Endothelial cell of umbilical vein (primary cell): Measurements from ENCODE around the gene DDIT3.

Experiments
- EZH2 ChIP-seq: IDR thresholded peaks from 2 replicates; pipeline ENCODE4 v1.6.1; 2012; ENCODE audit warnings: borderline replicate concordance, low read depth, mild to moderate bottlenecking, moderate library complexity, low read length, inconsistent platforms; ENCODE audit not compliant: severe bottlenecking
- JUN ChIP-seq: IDR thresholded peaks from 2 replicates; pipeline ENCODE4 v1.6.1; 2011; ENCODE audit warnings: borderline replicate concordance, low read depth; ENCODE audit not compliant: insufficient read length, insufficient read depth
- TF ChIP-seq, protein P1 (sequence below), 2 donors: IDR thresholded peaks; 1 replicate in 1 of 2; 2 replicates in 1 of 2; pipeline ENCODE4 v1.5.1; 2011; ENCODE audit warnings: low read length in 2 of 2, mild to moderate bottlenecking in 2 of 2, moderate library complexity in 2 of 2, control low read depth in 1 of 2, inconsistent platforms in 1 of 2, low read depth in 1 of 2; ENCODE audit not compliant: insufficient read depth in 1 of 2; ENCODE audit errors: extremely low read depth in 1 of 2
- TF ChIP-seq, protein P2 (sequence below): IDR thresholded peaks from 2 replicates; pipeline ENCODE4 v1.6.1; 2011; ENCODE audit not compliant: insufficient read depth, insufficient read length

DNA sequence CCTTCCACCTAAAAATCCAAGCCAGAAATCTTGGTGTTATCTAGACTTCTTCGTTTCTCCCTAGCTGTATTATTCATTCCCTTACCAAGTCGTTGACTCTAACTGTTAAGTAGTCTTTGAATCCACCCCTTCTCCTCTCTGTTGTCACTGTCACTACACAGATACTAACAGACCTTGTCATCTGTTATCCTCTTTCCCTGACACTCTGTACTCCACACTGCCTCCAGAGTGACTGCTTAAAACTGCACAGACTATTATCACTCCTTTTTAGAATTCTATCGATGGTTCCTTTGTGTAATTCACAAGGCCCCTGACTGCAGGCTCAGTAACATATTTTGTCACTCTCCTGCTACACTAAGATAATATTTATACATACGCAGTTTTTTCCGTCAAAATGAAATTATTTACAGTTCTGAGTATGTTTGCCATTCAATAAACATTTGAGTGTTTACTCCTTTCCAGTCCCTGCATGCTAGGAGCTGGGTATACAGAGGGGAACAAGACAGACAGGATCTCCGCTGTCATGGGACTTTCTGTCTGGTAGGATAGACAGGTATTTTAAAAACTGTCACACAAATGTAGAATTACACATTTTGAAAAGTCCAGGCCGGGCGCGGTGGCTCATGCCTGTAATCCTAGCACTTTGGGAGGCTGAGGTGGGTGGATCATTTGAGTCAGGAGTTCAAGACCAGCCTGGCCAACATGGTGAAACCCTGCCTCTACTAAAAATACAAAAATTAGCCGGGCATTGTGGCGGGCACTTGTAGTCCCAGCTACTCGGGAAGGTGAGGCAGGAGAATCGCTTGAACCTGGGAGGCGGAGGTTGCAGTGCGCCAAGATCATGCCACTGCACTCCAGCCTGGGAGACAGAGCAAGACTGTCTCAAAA lies 28.7 kb downstream of the DDIT3 start:
- TF ChIP-seq EZH2 (no peak), JUN (no peak)
- TF ChIP-seq, protein P1, sequence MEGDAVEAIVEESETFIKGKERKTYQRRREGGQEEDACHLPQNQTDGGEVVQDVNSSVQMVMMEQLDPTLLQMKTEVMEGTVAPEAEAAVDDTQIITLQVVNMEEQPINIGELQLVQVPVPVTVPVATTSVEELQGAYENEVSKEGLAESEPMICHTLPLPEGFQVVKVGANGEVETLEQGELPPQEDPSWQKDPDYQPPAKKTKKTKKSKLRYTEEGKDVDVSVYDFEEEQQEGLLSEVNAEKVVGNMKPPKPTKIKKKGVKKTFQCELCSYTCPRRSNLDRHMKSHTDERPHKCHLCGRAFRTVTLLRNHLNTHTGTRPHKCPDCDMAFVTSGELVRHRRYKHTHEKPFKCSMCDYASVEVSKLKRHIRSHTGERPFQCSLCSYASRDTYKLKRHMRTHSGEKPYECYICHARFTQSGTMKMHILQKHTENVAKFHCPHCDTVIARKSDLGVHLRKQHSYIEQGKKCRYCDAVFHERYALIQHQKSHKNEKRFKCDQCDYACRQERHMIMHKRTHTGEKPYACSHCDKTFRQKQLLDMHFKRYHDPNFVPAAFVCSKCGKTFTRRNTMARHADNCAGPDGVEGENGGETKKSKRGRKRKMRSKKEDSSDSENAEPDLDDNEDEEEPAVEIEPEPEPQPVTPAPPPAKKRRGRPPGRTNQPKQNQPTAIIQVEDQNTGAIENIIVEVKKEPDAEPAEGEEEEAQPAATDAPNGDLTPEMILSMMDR (IDR thresholded peaks at IDR 0.05; ENCODE audit: extremely low read depth in 1 of 2, insufficient read depth in 1 of 2, low read depth in 1 of 2, low read length in 2 of 2), result no peak
- TF ChIP-seq, protein P2, sequence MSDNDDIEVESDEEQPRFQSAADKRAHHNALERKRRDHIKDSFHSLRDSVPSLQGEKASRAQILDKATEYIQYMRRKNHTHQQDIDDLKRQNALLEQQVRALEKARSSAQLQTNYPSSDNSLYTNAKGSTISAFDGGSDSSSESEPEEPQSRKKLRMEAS, result no peak
